ENCODE measurements around the gene ANKRD27.

- no peak for TF ChIP-seq CTCF (IDR thresholded peaks at IDR 0.05)
- TF ChIP-seq EP300 (IDR thresholded peaks at IDR 0.05): no peak
- no peak for TF ChIP-seq POLR2A (IDR thresholded peaks at IDR 0.05)
Observed at GRCh38 chr19:32605544-32605943, 69.4 kb downstream of the ANKRD27 start.
